ENCODE data around the gene ZIC5.

ZIC5 gene

DNA sequence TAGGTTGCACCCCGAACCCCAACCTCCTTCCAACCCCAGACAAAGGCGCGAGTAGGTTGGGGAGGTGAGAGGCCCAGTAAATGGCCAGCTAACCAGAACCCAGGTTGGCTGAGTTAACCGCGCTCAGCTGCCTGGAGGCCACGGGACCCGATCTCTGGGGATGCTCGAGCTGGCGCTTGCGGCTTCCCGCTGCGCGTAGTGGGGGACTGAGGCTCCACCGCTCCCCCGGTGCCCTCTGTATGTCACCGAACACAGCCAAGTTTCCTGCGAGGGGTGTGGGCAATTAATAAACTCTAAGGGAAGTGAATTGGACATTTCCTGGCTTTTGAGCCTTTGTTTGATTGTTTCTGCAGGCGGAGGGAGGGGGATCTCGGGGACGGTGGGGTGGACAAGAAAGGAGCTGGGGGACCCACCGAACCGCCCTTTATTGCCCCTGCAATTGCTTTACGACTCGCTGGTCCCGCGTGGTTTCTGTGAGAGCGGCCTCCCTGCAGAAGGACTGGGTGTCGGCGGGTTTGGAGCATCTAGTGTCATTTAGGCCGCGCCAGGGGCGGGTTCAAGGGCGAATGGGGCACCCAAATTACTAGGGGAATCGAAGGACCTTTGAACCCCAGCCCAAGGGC lies 3.5 kb upstream of the ZIC5 start:
- no peak overlapping the region for H3K4me3 ChIP-seq (ENCODE audit: control insufficient read depth, low read depth, low read length)
- DNase-seq (ENCODE audit: low read depth) = no peak
- no peak for TF ChIP-seq CTCF (conservative IDR thresholded peaks at IDR 0.05; ENCODE audit: control insufficient read depth, insufficient read depth, low read depth, low read length)

DNA sequence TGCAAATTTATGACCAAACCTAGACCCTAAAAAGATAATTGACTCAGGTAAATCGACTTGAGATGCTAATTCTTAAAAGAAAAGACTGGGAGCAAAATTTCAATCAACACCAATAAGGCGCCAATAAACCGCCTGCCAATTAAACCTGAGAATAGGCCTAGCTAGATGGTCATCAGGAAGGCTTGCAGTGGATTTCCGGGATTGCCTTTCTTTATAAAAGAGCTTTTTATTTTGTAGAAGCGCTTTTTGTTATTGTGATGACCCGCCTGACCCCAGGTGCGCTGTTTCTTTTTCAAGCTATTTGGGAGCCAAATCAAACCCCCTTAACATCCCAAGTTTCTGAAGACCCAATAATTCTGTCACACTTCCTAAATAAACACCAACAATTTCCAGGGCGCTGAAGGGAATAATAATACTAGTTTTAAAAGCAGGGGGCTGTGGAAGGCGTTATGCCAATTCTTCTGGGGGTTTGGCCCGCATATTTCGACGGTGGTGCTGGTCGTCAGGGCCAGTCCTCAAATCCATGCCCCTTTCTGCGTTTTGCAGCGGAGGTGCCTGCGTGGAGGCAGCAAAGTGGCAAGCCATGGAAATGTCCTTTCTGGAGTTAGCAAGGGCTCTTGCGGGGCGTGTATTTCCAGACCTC lies 2.9 kb upstream of the ZIC5 start:
- no peak overlapping the region for H3K4me3 ChIP-seq (ENCODE audit: control insufficient read depth, low read depth, low read length)

GRCh38 chr13:99973808-99974185 lies 2.2 kb upstream of the ZIC5 start:
- no peak for TF ChIP-seq CTCF (conservative IDR thresholded peaks at IDR 0.05; ENCODE audit: control insufficient read depth, insufficient read depth, low read depth, low read length)
- DNase-seq (ENCODE audit: low read depth) = no peak
- H3K4me3 ChIP-seq (ENCODE audit: control insufficient read depth, low read depth, low read length) = no peak overlapping the region

More for the DNA sequence above, 2.9 kb upstream of the ZIC5 start:
- no peak for TF ChIP-seq CTCF (conservative IDR thresholded peaks at IDR 0.05; ENCODE audit: control insufficient read depth, insufficient read depth, low read depth, low read length)
- DNase-seq (ENCODE audit: low read depth) = no peak

DNA sequence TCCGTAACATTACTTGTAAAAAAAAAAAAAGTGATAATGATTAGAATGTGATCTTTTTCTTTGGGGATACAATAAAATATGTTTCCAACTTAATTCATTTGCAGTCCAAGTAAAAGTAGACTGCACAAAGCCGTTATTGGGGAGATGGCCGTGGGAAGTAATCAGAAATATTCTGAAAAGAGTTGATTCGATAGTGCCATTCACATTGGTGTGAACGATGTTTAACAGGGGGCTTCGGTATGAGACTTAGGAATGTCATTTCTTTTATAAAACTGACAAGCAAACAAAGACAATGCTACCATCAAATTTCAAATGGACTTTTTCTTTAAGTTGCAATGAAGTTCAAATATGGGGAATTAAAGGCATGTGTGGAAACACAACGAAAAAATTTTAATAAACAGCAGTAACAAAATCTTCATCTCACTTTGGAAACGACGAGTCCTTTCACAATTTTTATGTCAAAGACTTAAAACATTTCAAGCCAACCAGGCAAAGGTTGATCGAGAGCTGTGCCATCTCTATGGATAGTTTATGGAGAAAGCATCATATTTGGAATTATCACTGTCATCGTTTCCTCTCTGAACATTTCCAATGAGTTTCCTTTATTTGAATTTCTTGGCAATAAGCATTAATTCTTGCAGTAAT lies 1.7 kb upstream of the ZIC5 start:
- no peak overlapping the region for H3K4me3 ChIP-seq (ENCODE audit: control insufficient read depth, low read depth, low read length)
- no peak for DNase-seq (ENCODE audit: low read depth)
- no peak for TF ChIP-seq CTCF (conservative IDR thresholded peaks at IDR 0.05; ENCODE audit: control insufficient read depth, insufficient read depth, low read depth, low read length)

DNA sequence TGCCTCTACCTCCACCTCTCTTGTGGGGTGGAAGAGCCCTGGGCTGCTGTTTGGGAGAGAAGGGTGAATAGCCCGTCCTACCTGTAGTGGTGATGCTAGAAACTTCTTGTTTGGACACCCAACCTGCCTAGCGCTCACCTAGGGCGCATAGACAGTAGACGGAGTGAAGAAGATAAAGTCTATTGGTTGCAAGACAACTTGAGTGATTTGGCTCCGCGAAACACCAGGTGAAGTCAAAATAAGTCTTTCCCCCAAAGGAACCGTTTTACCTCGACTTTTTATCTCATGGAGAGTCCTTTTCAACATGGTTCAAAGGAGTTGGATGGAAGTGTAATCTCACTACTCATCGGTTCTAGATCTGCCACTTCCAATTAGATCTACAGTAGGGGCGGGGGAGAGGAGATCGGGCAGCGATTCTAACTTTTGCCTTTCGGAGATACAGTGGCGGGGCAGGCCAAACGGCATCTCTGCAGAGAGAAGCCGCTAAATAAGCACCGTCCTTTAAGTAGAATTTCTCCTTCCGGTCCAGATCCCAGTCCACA lies 694 bp upstream of the ZIC5 start:
- H3K4me3 ChIP-seq (ENCODE audit: control insufficient read depth, low read depth, low read length) = no peak overlapping the region
- no peak for TF ChIP-seq CTCF (conservative IDR thresholded peaks at IDR 0.05; ENCODE audit: control insufficient read depth, insufficient read depth, low read depth, low read length)
- no peak for DNase-seq (ENCODE audit: low read depth)

GRCh38 chr13:99970651-99971575 lies 654 bp downstream of the ZIC5 start:
- no peak overlapping the region for H3K4me3 ChIP-seq (ENCODE audit: control insufficient read depth, low read depth, low read length)
- no peak for TF ChIP-seq CTCF (conservative IDR thresholded peaks at IDR 0.05; ENCODE audit: control insufficient read depth, insufficient read depth, low read depth, low read length)
- no peak for DNase-seq (ENCODE audit: low read depth)

Measured in fibroblast of mammary gland (primary cell).